ENCODE data around the gene HOXD13. TPM values are rescaled to one million over a fixed set of nuclear protein-coding genes. Genes with fewer than 3 reads are reported as not detected.

Gene HOXD13
- polyA plus RNA-seq (2013, experiment 1 of 2; ENCODE audit: insufficient read length) = not detected
- polyA plus RNA-seq (2013, experiment 2 of 2; ENCODE audit: insufficient read length) = not detected

DNA sequence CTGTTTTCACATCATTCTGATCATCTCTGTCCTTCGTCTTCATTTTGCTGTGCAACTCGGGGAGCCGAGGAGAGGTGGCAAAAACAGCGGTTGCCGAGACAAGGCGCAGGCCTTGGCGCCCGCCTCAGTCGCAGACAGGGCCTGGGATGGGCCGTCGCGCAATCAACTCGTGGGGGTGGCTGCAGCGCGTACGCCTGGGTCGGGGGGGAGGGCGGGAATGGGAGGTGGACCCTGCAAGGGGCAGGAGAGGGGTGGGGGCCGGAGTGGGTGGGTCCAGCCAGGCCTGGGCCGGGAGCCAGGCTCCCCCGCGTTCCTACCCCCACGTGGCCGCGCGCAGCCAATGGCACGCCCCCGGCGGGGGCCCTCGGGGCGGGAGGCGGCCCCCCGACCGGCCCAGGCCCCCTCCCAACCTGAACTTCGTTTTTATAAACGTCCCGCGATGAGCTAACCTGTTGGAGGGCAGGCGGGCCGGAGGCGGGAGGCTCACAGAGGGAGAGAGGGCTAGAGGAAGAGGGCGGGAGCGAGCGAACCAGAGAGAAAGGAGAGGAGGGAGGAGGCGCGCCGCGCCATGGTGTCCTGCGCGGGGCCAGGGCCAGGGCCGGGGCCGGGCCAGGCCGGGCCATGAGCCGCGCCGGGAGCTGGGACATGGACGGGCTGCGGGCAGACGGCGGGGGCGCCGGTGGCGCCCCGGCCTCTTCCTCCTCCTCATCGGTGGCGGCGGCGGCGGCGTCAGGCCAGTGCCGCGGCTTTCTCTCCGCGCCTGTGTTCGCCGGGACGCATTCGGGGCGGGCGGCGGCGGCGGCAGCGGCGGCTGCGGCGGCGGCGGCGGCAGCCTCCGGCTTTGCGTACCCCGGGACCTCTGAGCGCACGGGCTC, at the start of gene HOXD13:
Gene HOXD13 (plus strand): TSS at position 452 of the 875 bp plus-strand sequence. CDS start 170 bp downstream, at position 622.
- no peak for DNase-seq

DNA sequence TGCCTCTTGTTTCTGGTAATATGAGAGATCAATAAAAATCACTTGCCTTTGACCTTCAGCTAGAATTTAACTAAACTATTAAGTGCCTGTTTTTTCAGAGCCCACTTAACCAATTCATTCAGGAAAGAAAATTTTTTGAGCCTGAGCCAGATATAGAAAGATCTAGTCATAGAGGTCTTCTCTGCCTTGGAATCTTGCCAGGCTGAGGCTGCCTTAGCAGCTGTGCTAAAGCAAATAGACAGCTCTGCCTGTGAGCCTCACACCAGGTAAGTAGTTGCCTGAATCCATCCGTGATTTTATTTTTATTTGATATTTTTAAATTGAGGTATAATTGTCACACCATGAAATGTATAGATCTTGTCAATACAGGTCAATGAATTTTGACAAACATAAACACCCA, 36.1 kb upstream of the HOXD13 start:
- DNase-seq = peak; percentile 12

GRCh38 chr2:176063958-176064357, 28.6 kb upstream of the HOXD13 start:
- no peak for DNase-seq

DNA sequence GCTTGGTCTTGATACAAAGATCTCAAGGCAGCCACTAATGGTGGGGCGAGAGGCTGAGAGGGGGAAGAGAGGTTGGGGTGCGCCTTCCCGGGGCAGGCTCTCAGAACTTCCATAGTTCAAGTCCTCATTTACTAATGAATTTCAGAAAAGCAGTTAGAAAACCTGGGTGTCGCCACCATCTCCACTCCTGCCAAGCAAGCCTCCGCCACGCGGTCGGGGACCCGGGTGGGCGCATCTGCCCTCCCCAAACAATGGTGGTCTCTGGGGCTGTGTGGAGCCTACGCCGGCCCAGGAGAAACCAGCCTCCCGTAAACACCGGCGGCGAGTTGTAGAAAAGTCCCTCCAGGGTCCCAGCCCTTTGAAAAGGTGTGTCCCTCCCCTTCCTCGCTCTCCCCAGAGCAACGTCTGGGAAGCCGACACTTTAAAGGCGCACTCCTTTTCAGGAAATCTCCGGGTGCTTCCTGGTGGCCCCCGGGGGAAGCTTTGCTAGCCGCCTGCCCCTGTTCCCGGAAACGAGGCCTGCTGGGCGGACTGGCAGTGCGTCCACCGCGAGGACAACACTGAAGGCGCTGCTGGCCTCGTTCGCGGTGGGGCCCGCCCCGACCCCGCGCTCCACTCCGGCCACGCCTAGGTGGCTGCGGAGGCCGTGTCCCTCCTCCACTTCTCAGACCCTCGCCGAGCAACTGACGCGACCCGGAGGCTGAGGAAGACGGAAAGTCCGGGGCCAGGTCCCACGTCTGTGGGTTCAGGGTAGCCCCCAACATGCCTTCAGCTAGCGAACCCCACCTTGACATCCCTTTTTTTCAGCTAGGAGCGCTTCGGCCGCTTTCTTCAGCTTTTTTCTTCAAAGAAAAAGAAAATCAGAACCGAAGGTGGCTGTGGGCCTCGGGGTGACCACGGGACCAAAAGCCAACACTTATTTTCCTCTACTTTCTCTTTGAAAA, 25.6 kb upstream of the HOXD13 start:
- no peak for DNase-seq

DNA sequence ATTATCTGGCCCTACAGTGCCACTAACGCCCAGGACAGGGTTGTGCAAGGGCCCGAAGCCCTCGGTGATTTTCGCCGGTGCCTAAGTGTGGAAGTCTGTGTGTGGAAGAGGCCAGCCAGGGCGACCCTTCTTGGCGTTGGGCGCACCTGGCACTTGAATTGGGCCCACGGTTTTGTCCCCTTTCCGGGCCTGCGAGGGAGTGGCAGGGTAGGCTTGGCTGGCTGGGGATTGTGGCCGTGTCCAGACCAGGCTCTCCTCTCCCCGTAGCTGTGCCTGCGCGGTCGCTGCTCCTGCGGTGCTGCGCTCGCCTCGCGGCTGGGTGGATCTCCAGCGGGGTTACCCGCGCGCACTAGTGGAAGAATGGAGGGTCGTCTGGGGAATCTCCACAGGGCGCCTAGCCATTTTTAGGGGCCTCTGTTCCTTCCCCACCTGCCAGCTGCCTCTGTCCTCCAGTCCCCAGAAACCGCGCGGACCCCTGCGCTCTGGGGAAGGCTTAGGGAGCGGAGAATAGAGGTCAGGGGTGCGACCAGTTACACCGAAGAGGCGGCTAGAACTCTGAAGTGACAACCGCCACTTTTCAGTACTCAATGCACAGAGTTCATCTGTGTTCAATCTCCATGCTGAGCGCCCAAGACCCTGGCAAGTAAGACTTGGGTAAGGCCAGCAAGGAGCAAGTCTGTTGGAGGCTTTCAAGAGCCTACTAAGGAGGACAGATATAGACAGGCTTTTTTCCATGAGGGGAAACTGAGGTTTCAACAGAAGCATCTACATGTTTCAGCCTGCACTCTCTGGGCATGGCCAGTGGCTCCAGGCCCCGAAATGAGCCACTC, 24.7 kb upstream of the HOXD13 start:
- DNase-seq = no peak

DNA sequence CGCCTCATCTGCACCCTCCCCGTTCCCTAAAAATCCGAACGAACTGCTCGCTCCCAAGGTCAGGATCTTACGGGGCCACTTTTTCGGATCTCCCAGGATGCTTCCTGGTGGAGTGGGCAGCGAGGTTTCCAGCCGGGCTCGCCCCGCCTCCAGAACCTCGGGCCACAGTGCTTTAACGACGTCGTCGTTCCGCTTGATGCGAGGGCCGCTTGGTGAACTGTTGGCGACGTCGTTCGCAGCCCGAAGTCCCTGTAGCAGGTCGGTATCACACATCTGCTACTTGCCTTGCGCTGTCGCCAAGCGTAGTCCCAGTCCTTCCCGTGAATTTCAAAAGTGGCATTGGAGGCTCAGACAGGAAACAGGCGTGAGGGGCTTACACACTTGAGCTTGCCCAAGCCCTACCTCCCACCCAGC, 24.1 kb upstream of the HOXD13 start:
- DNase-seq = no peak

- DNase-seq = no peak
Observed at GRCh38 chr2:176071330-176072291, 20.9 kb upstream of the HOXD13 start.

- DNase-seq = no peak
Observed at GRCh38 chr2:176072292-176072669, 20.2 kb upstream of the HOXD13 start.

DNA sequence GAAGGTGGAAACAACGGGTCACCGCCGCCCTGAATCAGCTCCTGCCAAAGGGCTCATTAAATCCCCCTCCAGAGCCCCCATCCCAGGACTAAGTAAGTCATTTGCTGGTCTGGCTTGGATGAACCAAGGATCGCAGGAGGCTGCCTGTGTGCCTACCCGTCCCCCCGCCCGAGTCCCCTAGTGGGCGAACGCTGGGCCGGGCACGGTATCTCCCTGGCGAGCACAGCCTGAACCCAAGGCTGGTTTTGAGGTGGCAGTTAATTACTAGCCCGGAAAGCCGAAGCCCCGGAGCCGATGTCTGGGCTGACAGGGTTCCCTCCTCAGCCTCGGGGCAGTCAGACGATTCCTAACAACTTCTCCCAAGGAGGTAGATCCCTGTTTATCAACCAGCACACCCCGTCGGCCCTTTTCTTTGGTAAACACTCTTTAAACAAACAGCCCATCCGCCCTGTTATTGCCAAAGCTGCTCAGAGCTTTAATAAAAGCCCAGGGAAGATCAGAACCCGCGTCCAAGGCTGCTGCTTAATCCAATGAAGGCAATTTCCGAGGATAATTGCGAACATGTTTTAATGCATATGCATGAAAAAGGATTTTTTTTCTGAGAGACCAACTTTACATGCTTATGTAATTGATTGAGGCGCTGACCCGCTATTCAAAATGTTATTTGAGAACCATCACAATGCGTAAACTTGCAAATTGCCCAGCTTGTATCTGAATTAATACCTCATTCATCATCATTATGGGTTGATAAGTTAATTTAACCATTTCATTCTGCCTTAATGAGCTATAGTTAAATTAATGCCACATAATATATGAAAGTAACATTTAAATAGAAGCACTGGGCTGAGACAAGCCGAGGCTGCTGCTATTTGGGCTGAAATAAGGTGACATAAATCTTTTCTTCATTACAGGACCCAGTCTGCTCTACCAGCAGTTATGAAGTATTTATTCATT, 19.3 kb upstream of the HOXD13 start:
- DNase-seq = no peak

DNA sequence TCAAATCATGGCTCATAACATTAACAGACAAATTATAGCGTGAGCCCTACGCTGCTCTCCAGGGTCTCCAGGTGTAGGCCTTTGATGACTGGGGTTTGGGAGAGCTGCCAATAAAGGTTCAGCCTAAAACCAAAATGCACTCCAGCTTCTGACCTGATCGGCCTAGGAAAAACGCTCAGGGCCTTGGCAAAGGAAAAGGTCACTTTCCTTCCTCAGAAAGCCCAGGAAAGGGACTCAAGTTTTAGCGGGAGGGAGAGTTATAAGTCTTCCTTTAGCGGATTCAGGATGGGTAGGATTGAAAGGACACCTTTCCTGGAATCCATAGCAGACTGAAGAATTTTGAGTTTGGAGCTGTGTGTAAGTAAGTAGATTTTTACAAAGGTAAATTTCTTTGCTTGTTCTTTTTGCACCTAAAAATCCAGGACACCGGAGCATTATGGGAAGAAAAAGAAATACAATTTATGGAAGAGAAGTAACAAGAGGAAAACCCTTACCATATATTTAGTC, 17.5 kb upstream of the HOXD13 start:
- DNase-seq = no peak

- no peak for DNase-seq
Observed at GRCh38 chr2:176075481-176075880, 17.0 kb upstream of the HOXD13 start.

DNA sequence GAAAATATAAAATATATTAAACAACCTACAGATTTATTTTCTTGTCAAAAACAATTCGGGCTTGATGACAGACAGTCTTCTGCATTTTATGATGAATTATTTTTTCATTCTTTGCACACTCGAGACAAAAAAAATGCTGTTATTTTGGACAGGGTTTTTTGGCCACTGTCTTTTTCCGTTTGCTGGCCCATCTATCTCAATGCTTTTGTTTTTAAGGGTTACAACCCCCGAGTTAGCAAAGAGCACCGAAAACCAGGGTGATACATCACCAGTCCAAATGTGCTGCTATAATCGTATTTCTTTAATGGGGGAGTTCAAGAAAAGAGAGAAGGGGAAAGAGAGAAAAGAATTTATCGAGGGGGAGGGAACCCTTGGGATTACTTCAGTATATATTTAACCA, 16.5 kb upstream of the HOXD13 start:
- no peak for DNase-seq

GRCh38 chr2:176076796-176077195, 15.7 kb upstream of the HOXD13 start:
- DNase-seq = no peak

GRCh38 chr2:176078541-176079284, 13.8 kb upstream of the HOXD13 start:
- no peak for DNase-seq

DNA sequence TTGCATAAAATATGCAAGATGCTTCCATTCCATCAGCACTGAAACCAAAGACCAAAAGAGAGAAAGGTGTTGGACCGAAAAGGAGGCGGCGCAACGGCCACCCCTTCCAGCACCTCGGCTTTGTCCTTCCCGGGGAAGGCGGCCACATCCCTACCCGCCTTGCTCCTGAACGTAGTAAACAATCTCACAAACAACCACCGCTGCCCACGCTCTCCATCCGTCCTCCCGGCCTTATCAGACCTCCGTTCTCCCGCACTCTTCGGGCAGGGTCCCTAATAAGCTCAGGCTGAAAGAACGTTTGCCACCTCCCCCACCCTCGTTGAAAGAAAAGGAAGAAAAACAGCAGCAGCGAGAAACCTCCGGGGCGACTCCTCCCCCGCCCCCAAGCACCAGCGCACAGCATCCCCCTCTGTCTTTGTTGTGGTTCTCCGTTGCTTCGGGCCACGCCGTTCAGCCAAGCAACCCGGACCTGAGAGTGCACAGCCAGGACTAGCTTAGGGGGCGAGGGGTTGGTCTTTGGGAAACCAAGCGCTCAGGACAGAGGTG, 13.2 kb upstream of the HOXD13 start:
- DNase-seq = no peak

GRCh38 chr2:176079831-176080539, 12.5 kb upstream of the HOXD13 start:
- DNase-seq = peak; percentile 45

DNA sequence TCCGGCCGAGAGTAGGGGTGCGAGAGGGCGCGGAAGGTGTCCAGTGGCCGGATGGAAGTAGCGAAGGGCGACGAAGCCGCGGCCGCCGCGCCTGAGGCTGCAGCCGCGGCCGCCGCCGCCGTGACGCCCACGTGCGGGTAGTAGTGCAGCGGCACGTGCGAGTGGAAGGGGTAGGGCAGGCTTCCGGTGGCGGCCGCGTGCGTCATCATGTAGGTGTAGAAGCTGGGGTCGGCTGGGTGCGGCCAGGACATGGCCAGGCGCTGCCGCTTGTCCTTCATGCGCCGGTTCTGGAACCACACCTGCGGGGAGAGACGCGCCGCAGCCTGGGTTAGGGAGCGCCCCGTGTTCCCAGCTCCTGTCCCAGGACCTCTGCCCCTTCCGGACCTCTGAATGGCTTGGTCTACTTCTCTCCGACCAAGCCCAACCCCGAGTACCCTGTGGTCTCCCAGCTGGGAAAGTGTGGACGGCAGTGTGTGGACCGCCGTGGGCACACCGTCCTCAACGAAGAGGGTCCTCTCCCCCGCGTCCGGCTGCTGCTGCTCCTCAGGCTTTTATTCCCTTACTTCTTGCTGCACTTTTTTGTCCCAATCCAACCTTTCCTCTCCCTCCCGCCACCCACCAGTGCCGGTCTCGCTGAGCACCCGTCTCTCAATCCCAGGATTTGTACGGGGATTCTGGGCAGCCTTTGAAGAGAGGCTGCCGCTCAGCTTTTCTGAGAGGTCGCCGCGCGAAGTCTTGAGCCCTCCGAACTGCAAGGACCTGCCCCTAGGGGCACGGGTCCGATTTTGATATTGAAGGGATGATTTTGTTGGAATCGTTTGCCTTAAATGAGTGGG, 11.8 kb upstream of the HOXD13 start:
- DNase-seq = no peak

Measured in fibroblast of skin of abdomen (primary cell).